Trophoblast cell (in vitro differentiated cells and primary cell): ENCODE results near the gene ARMC9.

Source experiments
- DNase-seq, 2 donors: peaks; one replicate each; pipeline ENCODE4 v3.0.0-alpha.2; 2016
- H2AFZ ChIP-seq: 2 replicates; pipeline ENCODE4 v1.6.1; 2013; ENCODE audit warnings: low read length, moderate library complexity, mild to moderate bottlenecking; ENCODE audit not compliant: insufficient read depth, poor library complexity
- H2AK5ac ChIP-seq: 2 replicates; pipeline ENCODE4 v1.6.1; 2013; ENCODE audit warnings: mild to moderate bottlenecking, low read length
- H2BK120ac ChIP-seq: 2 replicates; pipeline ENCODE4 v1.6.1; 2013; ENCODE audit warnings: low read length, mild to moderate bottlenecking, moderate library complexity; ENCODE audit not compliant: insufficient read depth, poor library complexity
- H2BK12ac ChIP-seq: 2 replicates; pipeline ENCODE4 v1.6.1; 2013; ENCODE audit warnings: mild to moderate bottlenecking, low read length, moderate library complexity
- H2BK5ac ChIP-seq: 2 replicates; pipeline ENCODE4 v1.6.1; 2013; ENCODE audit warnings: low read length, low read depth, moderate library complexity, mild to moderate bottlenecking; ENCODE audit not compliant: poor library complexity
- H3K14ac ChIP-seq: 2 replicates; pipeline ENCODE4 v1.6.1; 2013; ENCODE audit warnings: mild to moderate bottlenecking, low read length
- H3K18ac ChIP-seq: 2 replicates; pipeline ENCODE4 v1.6.1; 2013; ENCODE audit warnings: mild to moderate bottlenecking, low read length
- H3K23ac ChIP-seq: 2 replicates; pipeline ENCODE4 v1.6.1; 2013; ENCODE audit warnings: low read length
- H3K27ac ChIP-seq: 2 replicates; pipeline ENCODE4 v1.5.1; 2013; ENCODE audit warnings: low read depth, mild to moderate bottlenecking, inconsistent platforms, low read length, moderate library complexity
- H3K27me3 ChIP-seq: 2 replicates; pipeline ENCODE4 v1.6.1; 2013; ENCODE audit warnings: inconsistent platforms, mild to moderate bottlenecking, low read length, moderate library complexity; ENCODE audit not compliant: insufficient read depth
- H3K36me3 ChIP-seq, 2 experiments: 1 replicate in 1 of 2; 2 replicates in 1 of 2; pipeline ENCODE4 v1.6.1; 2013; ENCODE audit warnings: low read length in 2 of 2, mild to moderate bottlenecking in 2 of 2, moderate library complexity in 1 of 2; ENCODE audit not compliant: insufficient read depth in 2 of 2, control insufficient read depth in 1 of 2
- H3K4ac ChIP-seq: 2 replicates; pipeline ENCODE4 v1.6.1; 2013; ENCODE audit warnings: low read depth, mild to moderate bottlenecking, low read length, moderate library complexity
- H3K4me1 ChIP-seq, 2 experiments: 1 replicate in 1 of 2; 2 replicates in 1 of 2; pipeline ENCODE4 v1.6.1; 2013; ENCODE audit warnings: low read length in 2 of 2, mild to moderate bottlenecking in 2 of 2, moderate library complexity in 1 of 2; ENCODE audit not compliant: insufficient read depth in 2 of 2, control insufficient read depth in 1 of 2
- H3K4me2 ChIP-seq: 2 replicates; pipeline ENCODE4 v1.6.1; 2013; ENCODE audit warnings: inconsistent platforms, mild to moderate bottlenecking, low read length, moderate library complexity
- H3K4me3 ChIP-seq: 2 replicates; pipeline ENCODE4 v1.5.1; 2013; ENCODE audit warnings: mild to moderate bottlenecking, low read depth, low read length, inconsistent platforms
- H3K79me1 ChIP-seq: one replicate; pipeline ENCODE4 v1.6.1; 2013; ENCODE audit warnings: low read length
- H3K79me2 ChIP-seq: 2 replicates; pipeline ENCODE4 v1.6.1; 2013; ENCODE audit warnings: low read length, mild to moderate bottlenecking; ENCODE audit not compliant: control insufficient read depth, insufficient read depth, poor library complexity
- H3K9ac ChIP-seq: 2 replicates; pipeline ENCODE4 v1.6.1; 2013; ENCODE audit warnings: mild to moderate bottlenecking, low read length
- H3K9me3 ChIP-seq: 2 replicates; pipeline ENCODE4 v1.6.1; 2013; ENCODE audit warnings: low read depth, mild to moderate bottlenecking, control low read depth, inconsistent platforms, low read length; ENCODE audit not compliant: insufficient read depth
- H4K12ac ChIP-seq: 2 replicates; pipeline ENCODE4 v1.6.1; 2013; ENCODE audit warnings: low read depth, mild to moderate bottlenecking, low read length, moderate library complexity
- H4K8ac ChIP-seq: 2 replicates; pipeline ENCODE4 v1.6.1; 2013; ENCODE audit warnings: low read depth, mild to moderate bottlenecking, low read length, moderate library complexity
- H4K91ac ChIP-seq: one replicate; pipeline ENCODE4 v1.6.1; 2013; ENCODE audit warnings: low read depth, mild to moderate bottlenecking, low read length, moderate library complexity
- WGBS: extraction: QIAGEN DNeasy Blood & Tissue Kit; methylation state at CpG from one replicate; pipeline ENCODE4 v1.1.7; 2013; ENCODE audit warnings: missing lambda C conversion rate; ENCODE audit not compliant: insufficient read length, insufficient coverage; ENCODE audit errors: extremely low coverage; 5-methylcytosine and 5-hydroxymethylcytosine counted together

Gene ARMC9

DNA sequence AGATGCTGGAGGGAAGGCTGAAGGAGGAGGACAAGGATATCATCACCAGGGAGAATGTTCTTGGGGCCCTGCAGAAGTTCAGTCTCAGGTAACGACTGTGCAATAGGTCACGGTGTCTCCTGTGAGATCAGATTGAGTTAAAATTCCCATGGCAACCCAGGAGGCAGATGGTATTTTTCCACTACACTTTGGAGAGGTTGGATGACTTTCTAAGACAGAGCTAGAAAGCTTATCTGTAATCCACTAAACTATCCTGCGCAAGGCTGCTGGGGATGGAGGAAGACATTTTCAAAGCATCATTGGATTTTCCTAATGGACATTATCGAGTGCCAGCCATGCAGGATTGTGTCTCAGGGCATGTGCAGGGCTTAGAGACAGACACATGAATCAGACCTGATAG lies 74.6 kb downstream of the ARMC9 start:
- H3K79me2 ChIP-seq: no peaks in the 10 kb centered on the region
- no peak overlapping the region for H3K23ac ChIP-seq
- no peak overlapping the region for H3K4me2 ChIP-seq
- peaks cover 13 to 18% of the 10 kb centered on the region in 2 experiments for H3K36me3 ChIP-seq
- H4K8ac ChIP-seq: no peak overlapping the region
- no peak overlapping the region for H2AK5ac ChIP-seq
- WGBS: no CpG with 5 or more reads among the region's 4 CpGs
- H3K18ac ChIP-seq: no peak overlapping the region
- H4K91ac ChIP-seq: no peak overlapping the region
- H3K4me3 ChIP-seq: no peak overlapping the region
- H3K27ac ChIP-seq: no peak overlapping the region
- no peak overlapping the region for H3K4ac ChIP-seq
- H3K9me3 ChIP-seq: no peaks in the 10 kb centered on the region
- H2AFZ ChIP-seq: no peak overlapping the region
- peak; percentile 14 to 81 for DNase-seq
- no peak overlapping the region for H2BK12ac ChIP-seq
- no peak overlapping the region for H2BK5ac ChIP-seq
- H3K79me1 ChIP-seq: no peaks in the 10 kb centered on the region
- no peak overlapping the region for H2BK120ac ChIP-seq
- H3K4me1 ChIP-seq: peaks cover 0 to 2% of the 10 kb centered on the region in 2 experiments
- H3K9ac ChIP-seq: no peak overlapping the region
- H3K27me3 ChIP-seq: no peaks in the 10 kb centered on the region
- H4K12ac ChIP-seq: no peak overlapping the region
- H3K14ac ChIP-seq: no peak overlapping the region

GRCh38 chr2:231276987-231277386 lies 78.6 kb downstream of the ARMC9 start:
- Histone ChIP-seq H3K9me3 (no peaks in the 10 kb centered on the region), H3K23ac (no peak overlapping the region), H3K79me2 (no peaks in the 10 kb centered on the region), H2AK5ac (no peak overlapping the region), H3K14ac (no peak overlapping the region), H4K12ac (no peak overlapping the region), H3K18ac (no peak overlapping the region), H2BK12ac (no peak overlapping the region), H3K27me3 (no peaks in the 10 kb centered on the region), H3K36me3 (peaks cover 9 to 19% of the 10 kb centered on the region in 2 experiments), H4K91ac (no peak overlapping the region), H3K4me2 (no peak overlapping the region), H3K4me1 (peaks cover 0 to 2% of the 10 kb centered on the region in 2 experiments), H2BK5ac (no peak overlapping the region), H2BK120ac (no peak overlapping the region), H3K4me3 (no peak overlapping the region), H3K4ac (no peak overlapping the region), H4K8ac (no peak overlapping the region), H2AFZ (no peak overlapping the region), H3K9ac (no peak overlapping the region), H3K27ac (no peak overlapping the region), H3K79me1 (no peaks in the 10 kb centered on the region)
- no CpG with 5 or more reads among the region's 2 CpGs for WGBS
- no peak for DNase-seq

DNA sequence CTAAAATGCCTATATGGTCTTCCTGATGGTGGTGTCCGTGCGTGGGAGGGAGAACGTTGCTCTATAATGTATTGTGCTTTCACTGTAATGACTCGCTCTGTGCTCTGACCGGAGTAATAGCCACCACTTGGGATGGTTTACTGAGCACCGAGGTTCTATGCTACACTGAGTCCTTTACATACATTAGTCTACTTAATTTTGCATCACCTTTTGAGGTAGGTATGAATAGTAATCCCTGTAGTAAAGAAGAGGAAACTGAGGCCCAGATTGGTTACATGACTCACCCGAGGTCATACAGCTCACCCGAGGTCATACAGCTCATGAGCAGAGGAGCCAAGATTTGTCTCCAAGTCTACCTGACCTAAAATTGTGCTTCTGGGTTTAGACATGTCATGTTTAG lies 79.5 kb downstream of the ARMC9 start:
- no peaks in the 10 kb centered on the region for H3K27me3 ChIP-seq
- no peak overlapping the region for H2AFZ ChIP-seq
- WGBS: no CpG with 5 or more reads among the region's 8 CpGs
- no peak overlapping the region for H4K8ac ChIP-seq
- no peak overlapping the region for H3K4me3 ChIP-seq
- no peak overlapping the region for H2AK5ac ChIP-seq
- no peak overlapping the region for H4K91ac ChIP-seq
- H3K9ac ChIP-seq: no peak overlapping the region
- no peaks in the 10 kb centered on the region for H3K79me2 ChIP-seq
- no peak overlapping the region for H2BK120ac ChIP-seq
- H2BK12ac ChIP-seq: no peak overlapping the region
- no peak overlapping the region for H3K23ac ChIP-seq
- H3K18ac ChIP-seq: no peak overlapping the region
- H2BK5ac ChIP-seq: no peak overlapping the region
- H3K4me1 ChIP-seq: no peaks in the 10 kb centered on the region
- no peaks in the 10 kb centered on the region for H3K79me1 ChIP-seq
- H3K27ac ChIP-seq: no peak overlapping the region
- no peak for DNase-seq
- no peak overlapping the region for H4K12ac ChIP-seq
- H3K9me3 ChIP-seq: no peaks in the 10 kb centered on the region
- peaks cover 9 to 19% of the 10 kb centered on the region in 2 experiments for H3K36me3 ChIP-seq
- H3K14ac ChIP-seq: no peak overlapping the region
- no peak overlapping the region for H3K4me2 ChIP-seq
- no peak overlapping the region for H3K4ac ChIP-seq

- Histone ChIP-seq H2AK5ac (no peak overlapping the region), H3K18ac (no peak overlapping the region), H2AFZ (no peak overlapping the region), H3K4ac (no peak overlapping the region), H4K12ac (no peak overlapping the region), H3K14ac (no peak overlapping the region), H3K27me3 (no peaks in the 10 kb centered on the region), H3K9me3 (no peaks in the 10 kb centered on the region), H3K4me1 (no peaks in the 10 kb centered on the region), H3K79me1 (no peaks in the 10 kb centered on the region), H3K79me2 (no peaks in the 10 kb centered on the region), H3K23ac (no peak overlapping the region), H3K9ac (no peak overlapping the region), H2BK12ac (no peak overlapping the region), H4K91ac (no peak overlapping the region), H3K27ac (no peak overlapping the region), H2BK5ac (no peak overlapping the region), H2BK120ac (no peak overlapping the region), H3K4me2 (no peak overlapping the region), H3K36me3 (peaks cover 8 to 16% of the 10 kb centered on the region in 2 experiments), H3K4me3 (no peak overlapping the region), H4K8ac (no peak overlapping the region)
- DNase-seq: no peak
- no CpG with 5 or more reads among the region's 2 CpGs for WGBS
Observed at GRCh38 chr2:231278868-231279267, 80.4 kb downstream of the ARMC9 start.
